ENCODE data around the gene AKAP13. TPM values are rescaled to one million over a fixed set of nuclear protein-coding genes. Genes with fewer than 3 reads are reported as not detected.

Gene AKAP13
- total and polyA plus RNA-seq, 2 of the 13 experiments (the other 11 are each of a cell fraction or from before 2014, with no cell fraction given): 6.7 to 27.1 TPM

GRCh38 chr15:85536341-85536740, 155.9 kb downstream of the AKAP13 start:
- intact Hi-C loops (cut with micrococcal nuclease; ENCODE audit: unreplicated experiment) (no loop called here), in situ Hi-C loops (cut with HindIII; ENCODE audit: extremely low pct_ligation_motif_present, low pct_unique_long_range_greater_than_20kb) (no loop called here)
- TF ChIP-seq THAP8 (CRISPR knock-in tag; IDR thresholded peaks at IDR 0.05; ENCODE audit: borderline replicate concordance) (no peak), DNMT1 (CRISPR knock-in tag; IDR thresholded peaks at IDR 0.05) (no peak)
- FAIRE-seq (no peak), DNase-seq (ENCODE audit: low spot score) (no peak), ATAC-seq (no peak)
- ChIA-PET POLR2A (no interaction called here), CTCF (ENCODE audit: low intra/inter-chr PET ratio, low total read pairs) (no interaction called here)
- H3K9ac ChIP-seq (ENCODE audit: insufficient read depth, low read depth, low read length): no peak overlapping the region
- H2AFZ ChIP-seq (ENCODE audit: low read length): no peak overlapping the region
- H3K27me3 ChIP-seq (ENCODE audit: control insufficient read depth in 1 of 2, insufficient read depth in 2 of 2, low read length in 2 of 2): no peaks in the 10 kb centered on the region
- no peak overlapping the region for H3K4me3 ChIP-seq (replicated peaks in 1 of 3; ENCODE audit: insufficient read depth in 1 of 3, low read depth in 2 of 3, low read length in 3 of 3)
- H3K36me3 ChIP-seq (replicated peaks in 1 of 2; ENCODE audit: control insufficient read depth in 1 of 2, insufficient read depth in 2 of 2, low read length in 2 of 2): peaks cover 5 to 15% of the 10 kb centered on the region in 2 experiments
- no peaks in the 10 kb centered on the region for H3K9me3 ChIP-seq (ENCODE audit: low read length)
- H3K4me1 ChIP-seq (ENCODE audit: insufficient read depth, low read length): no peaks in the 10 kb centered on the region
- no peaks in the 10 kb centered on the region for H3K79me2 ChIP-seq (ENCODE audit: insufficient read depth, low read length)
- H4K20me1 ChIP-seq (ENCODE audit: insufficient read depth, low read length): no peaks in the 10 kb centered on the region
- H3K27ac ChIP-seq (ENCODE audit: extremely low read length, insufficient read depth, low read length): no peak overlapping the region
- 78% methylated on average over 4 of the region's 4 CpGs for WGBS (ENCODE audit: low lambda C conversion rate)
- no peak overlapping the region for H3K4me2 ChIP-seq (ENCODE audit: low read depth, low read length)
- BruUV-seq (replicated peaks): no TSS peak

- ATAC-seq (no peak), DNase-seq (ENCODE audit: low spot score) (no peak), FAIRE-seq (no peak)
- ChIA-PET POLR2A (no interaction called here), CTCF (ENCODE audit: low intra/inter-chr PET ratio, low total read pairs) (no interaction called here)
- H3K4me2 ChIP-seq (ENCODE audit: low read depth, low read length): no peak overlapping the region
- H2AFZ ChIP-seq (ENCODE audit: low read length): no peak overlapping the region
- in situ Hi-C loops (cut with HindIII; ENCODE audit: extremely low pct_ligation_motif_present, low pct_unique_long_range_greater_than_20kb) (no loop called here), intact Hi-C loops (cut with micrococcal nuclease; ENCODE audit: unreplicated experiment) (no loop called here)
- H3K4me1 ChIP-seq (ENCODE audit: insufficient read depth, low read length): no peaks in the 10 kb centered on the region
- no peak overlapping the region for H3K4me3 ChIP-seq (replicated peaks in 1 of 3; ENCODE audit: insufficient read depth in 1 of 3, low read depth in 2 of 3, low read length in 3 of 3)
- no peak overlapping the region for H3K27ac ChIP-seq (ENCODE audit: extremely low read length, insufficient read depth, low read length)
- H3K27me3 ChIP-seq (ENCODE audit: control insufficient read depth in 1 of 2, insufficient read depth in 2 of 2, low read length in 2 of 2): no peaks in the 10 kb centered on the region
- TF ChIP-seq LBX2 (CRISPR knock-in tag; IDR thresholded peaks at IDR 0.05; ENCODE audit: borderline replicate concordance) (no peak), HOMEZ (CRISPR knock-in tag; IDR thresholded peaks at IDR 0.05; ENCODE audit: low read depth) (no peak), ZNF552 (CRISPR knock-in tag; IDR thresholded peaks at IDR 0.05; ENCODE audit: borderline replicate concordance) (no peak), YEATS4 (CRISPR knock-in tag; IDR thresholded peaks at IDR 0.05; ENCODE audit: borderline replicate concordance) (no peak), ETV6 (CRISPR knock-in tag; conservative IDR thresholded peaks at IDR 0.05) (no peak), NCOA1 (CRISPR knock-in tag; IDR thresholded peaks at IDR 0.05) (no peak), TFE3 (CRISPR knock-in tag; IDR thresholded peaks at IDR 0.05) (no peak), ZNF276 (CRISPR knock-in tag; IDR thresholded peaks at IDR 0.05; ENCODE audit: low read depth) (no peak)
- no peaks in the 10 kb centered on the region for H3K79me2 ChIP-seq (ENCODE audit: insufficient read depth, low read length)
- H4K20me1 ChIP-seq (ENCODE audit: insufficient read depth, low read length): no peaks in the 10 kb centered on the region
- H3K36me3 ChIP-seq (replicated peaks in 1 of 2; ENCODE audit: control insufficient read depth in 1 of 2, insufficient read depth in 2 of 2, low read length in 2 of 2): peaks cover 2 to 14% of the 10 kb centered on the region in 2 experiments; a peak in 4 of 5 replicates
- no peak overlapping the region for H3K9ac ChIP-seq (ENCODE audit: insufficient read depth, low read depth, low read length)
- no peaks in the 10 kb centered on the region for H3K9me3 ChIP-seq (ENCODE audit: low read length)
- BruUV-seq (replicated peaks): no TSS peak
These were observed 159.1 kb downstream of the AKAP13 start for GRCh38 chr15:85539491-85539890.
